ENCODE results near the gene PTPRM.

GRCh38 chr18:7729868-7730267 is 162.8 kb downstream of the PTPRM start:
- TF ChIP-seq ZNF121 (CRISPR knock-in tag; IDR thresholded peaks at IDR 0.05) (no peak), FOXP1 (CRISPR knock-in tag; IDR thresholded peaks at IDR 0.05; ENCODE audit: borderline replicate concordance) (no peak), ZNF219 (CRISPR knock-in tag; IDR thresholded peaks at IDR 0.05; ENCODE audit: borderline replicate concordance) (no peak), NR3C1 (CRISPR knock-in tag; conservative IDR thresholded peaks at IDR 0.05; ENCODE audit: low read depth) (no peak)
